ENCODE data around the gene LINGO4.

GRCh38 chr1:151805066-151805820 is at the start of gene LINGO4:
- TF ChIP-seq CTCF (tag by site-specific recombination; IDR thresholded peaks at IDR 0.05) (no peak), ZBTB7A (tag by site-specific recombination; IDR thresholded peaks at IDR 0.05; ENCODE audit: low read depth) (no peak), TSHZ1 (tag by site-specific recombination; IDR thresholded peaks at IDR 0.05; ENCODE audit: borderline replicate concordance) (no peak), PATZ1 (tag by site-specific recombination; IDR thresholded peaks at IDR 0.05) (no peak), ZNF114 (tag by site-specific recombination; IDR thresholded peaks at IDR 0.05) (no peak), ZNF18 (tag by site-specific recombination; IDR thresholded peaks at IDR 0.05) (no peak), PRDM4 (tag by site-specific recombination; IDR thresholded peaks at IDR 0.05) (no peak), MZF1 (tag by site-specific recombination; IDR thresholded peaks at IDR 0.05; ENCODE audit: borderline replicate concordance) (no peak), ZFP37 (tag by site-specific recombination; IDR thresholded peaks at IDR 0.05) (no peak), ATF2 (tag by site-specific recombination; IDR thresholded peaks at IDR 0.05; ENCODE audit: low read depth) (no peak)

All from HEK293 (cell line).